Left lobe of liver (tissue), 1 donor: ENCODE data around the gene TMEM151A. TPM values are rescaled to one million over a fixed set of nuclear protein-coding genes. Genes with fewer than 3 reads are reported as not detected.

Source experiments
- total RNA-seq: library from RNA; stranded (reverse); gene quantifications from one replicate; pipeline ENCODE4 v1.2.1, GENCODE V29; 2021
- donor health status: DM: no; HTN: yes; CAD: no.

Gene TMEM151A
- total RNA-seq, 1 donor from 2014 or later: 0.10 TPM

Other genes starting within 250 kb of the TMEM151A start
- gene GAL3ST3, start 242.7 kb upstream of the TMEM151A start, total RNA-seq: not detected
- gene SF3B2, start 239.5 kb upstream of the TMEM151A start, total RNA-seq: 79.6 TPM
- gene PACS1, start 221.6 kb upstream of the TMEM151A start, total RNA-seq: 5.8 TPM
- gene KLC2, start 34.2 kb upstream of the TMEM151A start, total RNA-seq: 5.6 TPM
- gene RAB1B, start 23.3 kb upstream of the TMEM151A start, total RNA-seq: 58.0 TPM
- 0.13 TPM for gene CNIH2, start 13.7 kb upstream of the TMEM151A start, total RNA-seq
- 120 TPM for gene YIF1A, start 2.8 kb upstream of the TMEM151A start, total RNA-seq
- gene CD248, start 25.1 kb downstream of the TMEM151A start, total RNA-seq: 0.91 TPM
- gene RIN1, start 44.5 kb downstream of the TMEM151A start, total RNA-seq: 0.93 TPM
- gene BRMS1, start 53.2 kb downstream of the TMEM151A start, total RNA-seq: 11.2 TPM
- gene B4GAT1, start 55.7 kb downstream of the TMEM151A start, total RNA-seq: 19.4 TPM
- gene SLC29A2, start 79.9 kb downstream of the TMEM151A start, total RNA-seq: 0.48 TPM
- not detected for gene NPAS4, start 129.1 kb downstream of the TMEM151A start, total RNA-seq
- gene MRPL11, start 147.0 kb downstream of the TMEM151A start, total RNA-seq: 28.5 TPM
- gene PELI3, start 175.0 kb downstream of the TMEM151A start, total RNA-seq: 4.8 TPM
- gene DPP3, start 188.5 kb downstream of the TMEM151A start, total RNA-seq: 24.4 TPM
- gene BBS1, start 218.7 kb downstream of the TMEM151A start, total RNA-seq: 11.6 TPM